ENCODE measurements around the gene SLC9A3. TPM values are rescaled to one million over a fixed set of nuclear protein-coding genes. Genes with fewer than 3 reads are reported as not detected.

Gene SLC9A3
- total RNA-seq, 1 experiment from 2014 or later = 0.85 TPM

GRCh38 chr5:520196-520849, 3.9 kb downstream of the SLC9A3 start:
- no peak overlapping the region for H3K4me3 Mint-ChIP-seq
- no peak overlapping the region for H2AFZ ChIP-seq (ENCODE audit: low read length)
- H3K27me3 ChIP-seq (ENCODE audit: insufficient read depth, low read length) = peaks cover 24% of the 10 kb centered on the region
- peaks cover 0 to 5% of the 10 kb centered on the region in 2 experiments; a peak in 2 of 5 replicates for H3K9me3 Mint-ChIP-seq
- H3K9me3 ChIP-seq (ENCODE audit: control insufficient read depth, low read depth, low read length) = no peaks in the 10 kb centered on the region
- H2AK5ac ChIP-seq (ENCODE audit: insufficient read length, low read length) = no peak overlapping the region
- DNase-seq = no peak
- H3K4ac ChIP-seq (ENCODE audit: low read depth, low read length) = no peak overlapping the region
- no peak overlapping the region for H4K91ac ChIP-seq (ENCODE audit: insufficient read length, low read depth, low read length)
- no peaks in the 10 kb centered on the region for H4K20me1 ChIP-seq (ENCODE audit: control insufficient read depth, insufficient read depth, insufficient read length)
- H2BK12ac ChIP-seq (ENCODE audit: insufficient read length, low read depth, low read length) = no peak overlapping the region
- peaks cover 8% of the 10 kb centered on the region for H3K23me2 ChIP-seq (ENCODE audit: insufficient read length, low read depth, low read length, poor library complexity, severe bottlenecking)
- H3K4me2 ChIP-seq (ENCODE audit: insufficient read depth, insufficient read length, low read length) = no peak overlapping the region
- H3K27ac ChIP-seq (ENCODE audit: insufficient read length, low read depth, low read length) = no peak overlapping the region
- H3K56ac ChIP-seq (ENCODE audit: insufficient read length, low read depth, low read length) = no peak overlapping the region
- H3K23ac ChIP-seq (ENCODE audit: insufficient read length, low read depth, low read length) = no peak overlapping the region
- peaks cover 84% of the 10 kb centered on the region for H3K27me3 Mint-ChIP-seq (ENCODE audit: low read depth)
- H3K9ac ChIP-seq (ENCODE audit: extremely low read depth, insufficient read length, low read length) = no peak overlapping the region
- no CpG with 5 or more reads among the region's 20 CpGs for WGBS (ENCODE audit: extremely low coverage, insufficient read length, low lambda C conversion rate)
- no peaks in the 10 kb centered on the region for H3K79me2 ChIP-seq (ENCODE audit: insufficient read depth, low read length)
- no peak overlapping the region for H3K18ac ChIP-seq (ENCODE audit: insufficient read length, low read depth, low read length)
- no peaks in the 10 kb centered on the region for H3K4me1 ChIP-seq (ENCODE audit: insufficient read depth, low read length)
- H2BK20ac ChIP-seq (ENCODE audit: low read depth, low read length, poor library complexity, severe bottlenecking) = no peak overlapping the region
- H3K36me3 Mint-ChIP-seq (ENCODE audit: insufficient read depth in 1 of 3, low read depth in 3 of 3) = no peaks in the 10 kb centered on the region; a peak in 1 of 7 replicates
- H3T11ph ChIP-seq (ENCODE audit: low read length) = no peak overlapping the region
- H2BK15ac ChIP-seq (ENCODE audit: low read depth, low read length) = no peak overlapping the region
- TF ChIP-seq, protein P1, sequence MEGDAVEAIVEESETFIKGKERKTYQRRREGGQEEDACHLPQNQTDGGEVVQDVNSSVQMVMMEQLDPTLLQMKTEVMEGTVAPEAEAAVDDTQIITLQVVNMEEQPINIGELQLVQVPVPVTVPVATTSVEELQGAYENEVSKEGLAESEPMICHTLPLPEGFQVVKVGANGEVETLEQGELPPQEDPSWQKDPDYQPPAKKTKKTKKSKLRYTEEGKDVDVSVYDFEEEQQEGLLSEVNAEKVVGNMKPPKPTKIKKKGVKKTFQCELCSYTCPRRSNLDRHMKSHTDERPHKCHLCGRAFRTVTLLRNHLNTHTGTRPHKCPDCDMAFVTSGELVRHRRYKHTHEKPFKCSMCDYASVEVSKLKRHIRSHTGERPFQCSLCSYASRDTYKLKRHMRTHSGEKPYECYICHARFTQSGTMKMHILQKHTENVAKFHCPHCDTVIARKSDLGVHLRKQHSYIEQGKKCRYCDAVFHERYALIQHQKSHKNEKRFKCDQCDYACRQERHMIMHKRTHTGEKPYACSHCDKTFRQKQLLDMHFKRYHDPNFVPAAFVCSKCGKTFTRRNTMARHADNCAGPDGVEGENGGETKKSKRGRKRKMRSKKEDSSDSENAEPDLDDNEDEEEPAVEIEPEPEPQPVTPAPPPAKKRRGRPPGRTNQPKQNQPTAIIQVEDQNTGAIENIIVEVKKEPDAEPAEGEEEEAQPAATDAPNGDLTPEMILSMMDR (conservative IDR thresholded peaks at IDR 0.05) = no peak
- H3K79me1 ChIP-seq (ENCODE audit: insufficient read depth, low read depth, low read length, poor library complexity, severe bottlenecking) = no peaks in the 10 kb centered on the region
- no peak overlapping the region for H4K8ac ChIP-seq (replicated peaks; ENCODE audit: insufficient read length, low read depth, low read length)
- H2BK5ac ChIP-seq (ENCODE audit: insufficient read length, low read length) = no peak overlapping the region
- no peak overlapping the region for H4K5ac ChIP-seq (ENCODE audit: insufficient read length, low read depth, low read length)
- no peak overlapping the region for H3K14ac ChIP-seq (ENCODE audit: insufficient read depth, low read length)
- no peak overlapping the region for H2BK120ac ChIP-seq (ENCODE audit: low read depth, low read length, poor library complexity, severe bottlenecking)
- H3K4me1 Mint-ChIP-seq = peaks cover 13 to 26% of the 10 kb centered on the region in 2 experiments
- no peak overlapping the region for H3K27ac Mint-ChIP-seq

All from H9 (cell line).